HPDE6-E6E7 (cell line): Measurements from ENCODE around the gene LRRC27.

Experiments
- DNase-seq: peaks from one replicate; pipeline ENCODE4 v3.0.0; 2011; ENCODE audit warnings: missing footprints; ENCODE audit errors: extremely low spot score

The LRRC27 gene

GRCh38 chr10:132390170-132390920, 58.4 kb downstream of the LRRC27 start:
- no peak for DNase-seq

GRCh38 chr10:132390921-132391675, 59.1 kb downstream of the LRRC27 start:
- no peak for DNase-seq

DNA sequence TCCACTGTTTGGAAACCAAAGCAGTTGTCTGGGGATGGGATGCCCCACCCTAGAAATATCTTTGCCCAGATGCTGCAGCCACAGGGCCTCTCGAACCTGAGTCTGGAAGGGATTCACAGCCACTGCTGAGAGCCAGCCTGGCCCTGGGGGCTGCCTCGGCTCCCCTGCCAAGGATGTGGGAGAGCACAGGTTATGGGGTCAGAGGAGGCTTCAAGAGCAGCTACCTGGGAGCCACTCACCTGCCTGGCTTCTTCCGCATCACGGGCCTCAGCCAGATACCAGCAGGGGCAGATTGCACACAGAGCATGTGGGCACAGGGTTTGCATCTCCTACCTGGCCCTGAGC, 59.7 kb downstream of the LRRC27 start:
- DNase-seq = no peak

DNA sequence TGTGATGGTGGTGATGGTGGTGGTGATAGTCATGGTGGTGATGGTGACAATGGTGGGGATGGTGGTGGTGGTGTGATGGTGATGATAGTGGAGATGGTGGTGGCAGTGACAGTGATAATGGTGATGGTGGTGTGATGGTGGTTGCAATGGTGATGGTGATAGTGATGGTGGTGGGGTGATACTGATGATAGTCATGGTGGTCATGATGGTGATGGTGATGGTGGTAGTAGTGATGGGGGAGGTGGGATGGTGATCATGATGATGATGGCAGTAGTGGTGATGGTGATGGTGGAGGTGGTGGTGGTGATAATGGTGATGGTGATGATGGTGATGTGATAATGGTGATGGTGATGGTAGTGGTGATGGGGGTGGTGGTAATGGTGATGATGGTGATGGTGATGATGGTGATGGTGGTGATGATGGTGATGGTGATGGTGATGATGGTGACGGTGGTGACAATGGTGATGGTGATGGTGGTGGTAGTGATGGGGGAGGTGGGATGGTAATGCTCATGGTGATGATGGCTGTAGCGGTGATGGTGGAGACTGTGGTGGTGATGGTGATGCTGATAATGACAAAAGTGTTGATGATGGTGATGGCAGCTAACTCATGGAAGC, 60.3 kb downstream of the LRRC27 start:
- DNase-seq = no peak

GRCh38 chr10:132392811-132393694, 61.1 kb downstream of the LRRC27 start:
- DNase-seq = no peak

DNA sequence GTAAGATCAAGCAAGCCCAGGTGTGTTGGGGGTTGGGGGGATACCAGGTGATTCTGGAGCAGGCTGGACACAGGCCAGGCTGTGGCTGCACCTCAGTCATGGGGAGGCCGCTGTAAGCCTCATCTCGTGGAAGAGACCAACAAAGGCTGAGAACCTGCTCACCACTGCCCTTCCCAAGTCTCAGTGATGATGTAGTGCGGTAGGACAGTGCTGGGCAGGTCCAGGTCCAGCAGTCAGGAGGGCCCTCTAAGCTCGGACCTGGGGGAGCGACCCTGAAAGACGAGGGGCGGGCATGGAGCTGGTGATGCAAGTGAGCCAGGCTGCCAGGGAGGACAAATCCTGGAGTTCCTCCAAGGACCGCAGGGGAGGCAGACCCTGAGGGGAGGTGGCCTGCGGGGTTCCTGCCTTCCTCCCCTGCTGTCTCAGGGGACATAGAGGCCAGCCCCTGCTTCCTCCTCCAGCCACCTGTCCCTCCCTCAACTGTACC, 61.7 kb downstream of the LRRC27 start:
- no peak for DNase-seq

GRCh38 chr10:132394201-132394811, 62.3 kb downstream of the LRRC27 start:
- no peak for DNase-seq

DNA sequence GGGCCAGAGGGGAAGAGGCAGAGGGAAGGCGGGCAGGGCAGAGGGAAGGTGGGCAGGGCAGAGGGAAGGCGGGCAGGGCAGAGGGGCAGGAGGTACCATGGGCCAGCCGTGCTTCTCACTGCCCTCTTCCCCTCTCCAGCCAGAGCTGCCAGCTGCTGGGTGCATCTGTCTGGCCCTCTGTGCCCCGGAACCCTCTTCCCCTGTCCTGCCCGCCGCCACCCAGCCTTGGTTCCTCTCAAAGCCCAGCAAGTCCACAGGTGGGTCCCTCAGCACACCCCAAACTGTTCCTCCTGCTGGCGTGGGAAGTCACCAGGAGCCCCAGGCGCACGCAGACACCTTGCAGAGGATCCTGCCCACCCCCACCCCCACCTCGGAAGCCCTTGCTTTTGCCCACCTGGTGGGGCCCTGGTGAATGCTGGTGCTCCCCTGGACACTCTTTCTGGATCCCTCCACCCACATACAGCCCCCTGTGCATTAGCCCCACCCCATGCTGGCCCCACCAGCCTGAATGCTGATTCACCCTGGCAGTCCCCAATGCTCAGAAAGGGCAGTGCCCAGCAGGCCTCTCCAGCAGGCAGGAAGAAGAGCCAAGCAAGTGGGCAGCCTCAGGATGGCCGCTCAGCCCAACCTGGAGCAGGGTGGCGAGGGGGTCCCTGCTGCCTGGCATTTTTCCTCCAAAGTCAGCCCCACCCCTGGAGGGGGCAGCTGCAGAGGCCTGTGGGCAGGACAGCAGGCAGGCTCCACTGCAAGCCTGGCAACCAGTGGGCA, 63.1 kb downstream of the LRRC27 start:
- no peak for DNase-seq

- DNase-seq = no peak
These were observed 63.9 kb downstream of the LRRC27 start for GRCh38 chr10:132395704-132396493.

DNA sequence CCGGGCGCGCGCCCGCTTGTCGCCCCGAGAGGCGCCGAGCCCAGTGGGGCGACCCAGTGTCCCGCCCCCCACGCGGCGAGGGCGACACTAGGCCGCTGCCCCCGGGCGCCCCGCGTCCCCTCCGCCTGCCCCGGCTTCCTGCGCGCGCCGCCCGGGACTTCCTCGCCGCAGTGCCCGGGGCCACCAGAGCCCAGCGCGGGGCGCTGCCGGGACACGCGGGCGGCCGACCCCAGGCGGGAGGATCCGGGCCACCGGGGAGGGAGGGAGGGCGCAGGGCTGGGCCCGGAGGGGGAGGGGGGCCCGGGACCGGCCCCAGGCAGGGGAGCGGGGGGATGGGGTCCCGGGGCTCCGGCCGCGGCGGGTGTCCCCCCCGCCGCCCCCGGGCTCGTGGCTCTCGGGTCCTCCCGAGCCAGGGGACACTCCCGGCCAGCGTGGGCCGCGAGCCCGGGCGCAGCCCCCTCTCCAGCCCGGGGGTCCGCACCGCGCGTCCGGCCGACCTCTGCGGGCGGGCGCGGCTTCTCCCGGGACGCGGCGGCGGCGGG, 64.6 kb downstream of the LRRC27 start:
- no peak for DNase-seq

DNA sequence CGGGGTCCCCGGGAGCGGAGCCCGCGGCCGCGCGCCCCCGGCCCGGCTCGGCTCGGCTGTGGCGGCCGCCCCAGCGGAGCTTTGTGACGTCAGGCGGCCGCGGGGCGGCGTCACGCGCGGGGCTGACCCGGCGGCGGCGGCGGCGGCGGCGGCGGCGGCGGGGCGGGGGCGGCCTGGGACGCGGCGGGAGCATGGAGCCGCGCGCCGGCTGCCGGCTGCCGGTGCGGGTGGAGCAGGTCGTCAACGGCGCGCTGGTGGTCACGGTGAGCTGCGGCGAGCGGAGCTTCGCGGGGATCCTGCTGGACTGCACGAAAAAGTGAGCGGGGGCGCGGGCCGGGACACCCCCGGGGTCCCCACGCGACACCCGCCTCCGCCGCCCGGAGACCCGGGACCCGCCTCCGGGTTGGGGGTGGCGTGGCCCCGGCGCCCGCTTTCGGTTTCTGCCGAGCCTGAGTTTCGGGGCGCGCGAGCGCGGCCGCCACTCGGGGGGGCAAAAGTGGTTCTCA, 65.1 kb downstream of the LRRC27 start, which contains the start of gene PWWP2B:
Gene PWWP2B, plus strand, starts transcription at position 165 of the 506 bp plus-strand sequence. Its CDS starts 27 bp downstream, at position 192.
- no peak for DNase-seq

GRCh38 chr10:132397671-132398565, 65.9 kb downstream of the LRRC27 start:
- DNase-seq = no peak

DNA sequence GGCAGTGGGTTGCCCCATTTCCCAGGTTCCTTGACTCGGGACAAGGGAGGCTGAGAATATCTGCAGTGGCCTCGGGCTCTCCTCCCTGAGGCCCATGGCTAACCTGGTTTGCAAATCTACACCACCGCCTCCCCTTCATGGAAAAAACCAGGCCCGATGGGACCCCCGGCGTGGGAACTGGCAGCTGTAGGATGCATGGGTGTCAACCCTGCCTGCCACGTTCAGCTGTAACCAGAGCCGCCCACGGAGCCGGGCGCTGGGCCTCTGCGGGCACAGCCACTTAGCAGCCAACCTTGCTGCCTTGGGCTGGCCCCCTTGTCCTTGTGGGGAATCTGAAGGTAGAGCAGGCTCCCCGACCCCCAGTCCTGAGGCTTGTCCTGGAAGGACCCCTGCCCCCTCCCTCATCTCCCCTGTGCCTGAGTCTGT, 66.6 kb downstream of the LRRC27 start:
- no peak for DNase-seq

DNA sequence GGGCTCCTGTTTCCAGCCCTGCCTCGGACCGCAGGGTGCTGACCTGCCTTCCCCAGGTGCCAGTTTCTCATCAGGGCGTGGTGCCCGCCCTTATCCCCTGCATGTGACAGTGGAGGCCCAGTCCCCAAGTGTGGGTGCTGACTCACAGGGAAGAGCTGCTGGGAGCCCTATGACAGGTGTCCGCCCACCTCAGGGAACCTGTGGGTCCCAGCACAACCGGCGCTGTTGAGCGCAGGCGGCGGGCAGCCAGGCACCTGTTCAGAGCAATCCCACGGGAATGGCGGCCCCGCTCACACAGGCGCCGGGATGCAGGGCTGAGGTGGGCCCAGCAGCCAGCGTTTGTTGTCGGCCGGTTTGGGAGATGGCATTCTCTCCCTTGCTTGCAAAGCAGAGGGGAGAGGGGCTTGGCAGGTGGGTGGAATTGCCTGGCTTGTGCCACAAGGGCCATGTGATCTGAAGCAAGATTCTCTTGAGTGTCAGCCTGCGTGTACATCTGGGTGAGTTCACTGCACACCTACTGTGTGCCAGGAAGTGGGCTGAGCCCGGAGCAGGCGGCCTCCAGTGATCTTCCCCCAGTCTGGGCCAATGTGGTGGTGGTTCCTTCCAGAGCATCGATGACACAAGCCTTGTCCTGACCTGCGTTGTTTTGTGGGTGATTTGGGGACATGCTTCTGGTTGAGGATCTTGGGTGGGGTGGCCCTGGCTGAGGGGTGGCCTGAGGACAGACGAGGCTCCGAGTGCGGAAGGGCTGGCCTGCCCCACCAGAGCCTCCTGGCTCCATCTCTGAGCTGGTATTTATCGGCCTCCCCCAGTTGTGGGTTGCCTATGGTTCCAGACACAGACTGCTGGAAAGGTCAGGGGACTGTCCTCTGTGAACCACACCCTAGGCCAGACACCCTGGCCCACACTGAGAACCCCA, 67.4 kb downstream of the LRRC27 start:
- no peak for DNase-seq

DNA sequence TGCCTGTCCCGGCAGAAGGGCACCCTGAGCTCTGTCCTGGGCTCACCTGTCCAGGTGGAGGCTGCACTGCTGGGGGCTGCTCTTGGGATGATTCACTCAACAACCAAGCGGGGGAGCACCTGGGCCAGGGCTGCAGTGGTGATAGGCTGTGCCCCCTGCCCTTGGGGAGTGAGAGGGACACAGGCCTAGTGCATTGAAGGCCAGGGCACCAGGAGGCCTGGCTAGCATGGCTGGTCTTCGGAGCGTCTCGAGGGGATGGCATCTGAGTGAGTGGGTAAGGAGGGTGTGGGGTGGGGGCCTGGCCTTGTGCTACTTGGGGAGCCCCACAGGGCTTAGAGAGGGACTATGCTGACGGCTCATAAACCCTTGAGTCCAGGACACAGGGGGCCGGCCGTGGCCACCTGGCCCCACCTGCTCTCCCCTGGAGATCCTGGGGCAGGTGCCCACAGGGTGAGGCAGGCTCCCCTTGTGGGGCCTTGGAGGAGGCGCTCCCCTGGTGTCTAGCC, 68.1 kb downstream of the LRRC27 start:
- no peak for DNase-seq

DNA sequence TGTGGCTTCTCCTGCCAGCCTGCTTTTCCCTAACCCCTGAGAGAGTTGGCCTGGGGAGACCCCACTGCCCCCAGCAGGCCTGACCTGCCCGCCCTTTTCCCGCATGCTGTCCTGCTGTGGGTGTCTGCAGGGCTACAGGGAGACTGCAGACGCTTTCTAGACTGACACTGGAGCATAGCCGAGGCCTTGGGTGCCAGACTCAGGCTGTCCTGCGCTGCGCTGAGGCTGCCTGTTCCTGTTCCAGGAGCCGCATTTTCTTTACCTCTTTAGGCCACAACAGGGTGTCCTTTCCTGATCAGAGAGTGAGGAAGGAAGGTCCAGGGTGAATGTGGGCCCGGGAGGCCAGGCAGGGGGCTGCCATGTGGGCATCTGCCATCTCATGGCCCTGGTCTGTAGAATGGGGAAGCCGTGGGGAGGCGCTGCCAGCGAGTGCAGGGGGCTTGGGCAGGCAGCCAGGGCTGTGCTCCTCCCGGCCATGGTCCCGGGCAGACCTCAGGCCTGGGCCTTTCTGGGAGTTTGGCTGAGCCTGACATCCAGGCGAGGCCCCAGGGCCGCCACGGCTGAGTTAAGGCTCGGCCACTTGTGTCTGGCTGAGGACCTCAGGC, 68.7 kb downstream of the LRRC27 start:
- DNase-seq = no peak
